H1 (cell line): ENCODE results near the gene MACROD2. TPM values are rescaled to one million over a fixed set of nuclear protein-coding genes. Genes with fewer than 3 reads are reported as not detected.

ENCODE experiments used
- CHD1 ChIP-seq: IDR thresholded peaks from 2 replicates; pipeline ENCODE4 v1.6.1; 2012; ENCODE audit warnings: low read depth, low read length, improper control_type of control experiment
- EGR1 ChIP-seq: IDR thresholded peaks from 2 replicates; pipeline ENCODE4 v1.6.1; 2011; ENCODE audit warnings: low read depth, low read length, borderline replicate concordance
- KDM5A ChIP-seq: fragments of 200-600 bp; IDR thresholded peaks from 2 replicates; pipeline ENCODE4 v1.7.1; 2012; ENCODE audit warnings: mild to moderate bottlenecking, low read length, inconsistent platforms, mixed read lengths
- POU5F1 ChIP-seq: IDR thresholded peaks from 2 replicates; pipeline ENCODE4 v1.6.1; 2011; ENCODE audit warnings: low read depth, mild to moderate bottlenecking, low read length, moderate library complexity
- SP4 ChIP-seq: IDR thresholded peaks from 2 replicates; pipeline ENCODE4 v1.6.1; 2012; ENCODE audit warnings: low read length, inconsistent platforms
- polyA plus RNA-seq, 7 experiments: library from polyadenylated mRNA; depleted of rRNA in 3 of 7; stranded (reverse) in 5 of 7; unstranded in 2 of 7; fragments of >200 nt in 5 of 7; fragments of 200-250 nt in 2 of 7; gene quantifications; 1 replicate in 5 of 7; 2 replicates in 1 of 7; 4 replicates in 1 of 7; pipeline versions ENCODE4 v1.2.1 to v1.2.3, GENCODE V29; 2011 to 2013; ENCODE audit warnings: missing spikeins in 2 of 7, mixed read lengths in 2 of 7
- total RNA-seq: library from RNA; stranded (reverse); fragmentation: NEBNext Ultra II Directional; extraction: Animal tissue kit (Norgen Biotek cat#: 25700); gene quantifications from 2 replicates; pipeline ENCODE4 v1.2.1, GENCODE V29; 2021
- TF ChIP-seq, protein P1 (sequence below): IDR thresholded peaks from 2 replicates; pipeline ENCODE4 v1.6.1; 2012; ENCODE audit warnings: inconsistent platforms

Gene MACROD2
- total and polyA plus RNA-seq, 2 of the 8 experiments (the other 6 are each of a cell fraction or from before 2014, with no cell fraction given): 0.70 to 3.9 TPM

GRCh38 chr20:14375416-14375985 is 380.2 kb downstream of the MACROD2 start (continued):
- TF ChIP-seq POU5F1 (no peak), CHD1 (no peak), KDM5A (no peak), EGR1 (no peak), SP4 (no peak)
- TF ChIP-seq, protein P1, sequence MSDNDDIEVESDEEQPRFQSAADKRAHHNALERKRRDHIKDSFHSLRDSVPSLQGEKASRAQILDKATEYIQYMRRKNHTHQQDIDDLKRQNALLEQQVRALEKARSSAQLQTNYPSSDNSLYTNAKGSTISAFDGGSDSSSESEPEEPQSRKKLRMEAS: no peak
